Fibroblast of lung (primary cell): ENCODE results near the gene NUP93. TPM values are rescaled to one million over a fixed set of nuclear protein-coding genes. Genes with fewer than 3 reads are reported as not detected.

Experiments
- DNase-seq, 2 donors: peaks; one replicate each; pipeline versions ENCODE4 v3.0.0 to v3.0.0-alpha.2; 2010; ENCODE audit warnings: low read depth in 2 of 2
- H2AFZ ChIP-seq: 2 replicates; pipeline ENCODE4 v1.5.1; 2012; ENCODE audit warnings: low read length, control low read depth, inconsistent platforms
- H3K27ac ChIP-seq: 2 replicates; pipeline ENCODE4 v1.5.1; 2011; ENCODE audit warnings: low read length, control low read depth; ENCODE audit not compliant: insufficient read depth
- H3K27me3 ChIP-seq: 2 replicates; pipeline ENCODE4 v1.5.1; 2011; ENCODE audit warnings: mild to moderate bottlenecking, low read length; ENCODE audit not compliant: control insufficient read depth, insufficient read depth
- H3K36me3 ChIP-seq: 2 replicates; pipeline ENCODE4 v1.5.1; 2011; ENCODE audit warnings: low read length; ENCODE audit not compliant: control insufficient read depth, insufficient read depth
- H3K4me1 ChIP-seq: 2 replicates; pipeline ENCODE4 v1.5.1; 2011; ENCODE audit warnings: low read length; ENCODE audit not compliant: control insufficient read depth, insufficient read depth; ENCODE audit errors: extremely low read depth
- H3K4me2 ChIP-seq: 2 replicates; pipeline ENCODE4 v1.5.1; 2011; ENCODE audit warnings: low read length, control low read depth; ENCODE audit not compliant: insufficient read depth; ENCODE audit errors: extremely low read depth
- H3K4me3 ChIP-seq, 4 experiments: fragments of 200-600 bp in 1 of 4; sonication (generic) in 1 of 4; replicated peaks in 1 of 4; 2 replicates each; pipeline ENCODE4 v1.5.1; 2011 to 2016; ENCODE audit warnings: low read length in 4 of 4, low read depth in 3 of 4, mild to moderate bottlenecking in 3 of 4, control low read depth in 2 of 4, inconsistent platforms in 1 of 4, mixed read lengths in 1 of 4; ENCODE audit not compliant: insufficient read depth in 1 of 4; ENCODE audit errors: control extremely low read depth in 1 of 4
- H3K79me2 ChIP-seq: 2 replicates; pipeline ENCODE4 v1.5.1; 2012; ENCODE audit warnings: mild to moderate bottlenecking, low read length, inconsistent platforms; ENCODE audit not compliant: control insufficient read depth, insufficient read depth
- H3K9ac ChIP-seq: 2 replicates; pipeline ENCODE4 v1.5.1; 2011; ENCODE audit warnings: mild to moderate bottlenecking, low read length, control low read depth; ENCODE audit not compliant: insufficient read depth
- H3K9me3 ChIP-seq: 2 replicates; pipeline ENCODE4 v1.5.1; 2012; ENCODE audit warnings: low read depth, low read length; ENCODE audit not compliant: control insufficient read depth, insufficient read depth
- H4K20me1 ChIP-seq: 2 replicates; pipeline ENCODE4 v1.5.1; 2011; ENCODE audit warnings: low read length; ENCODE audit not compliant: control insufficient read depth, insufficient read depth; ENCODE audit errors: extremely low read depth
- EZH2 ChIP-seq: IDR thresholded peaks from 2 replicates; pipeline ENCODE4 v1.5.1; 2012; ENCODE audit warnings: low read length, control low read depth, mild to moderate bottlenecking; ENCODE audit errors: missing control alignments
- polyA plus RNA-seq, 2 donors: library from polyadenylated mRNA; depleted of rRNA in 1 of 2; stranded (reverse) in 1 of 2; unstranded in 1 of 2; fragments of >200 nt; gene quantifications; 2 replicates each; pipeline ENCODE4 v1.2.1, GENCODE V29; 2011 to 2012; ENCODE audit warnings: missing spikeins in 1 of 2
- total RNA-seq: library from RNA; depleted of rRNA; stranded (reverse); fragments of >200 nt; gene quantifications from 2 replicates; pipeline ENCODE4 v1.2.1, GENCODE V29; 2014
- TF ChIP-seq, protein P1 (sequence below), 2 donors: IDR thresholded peaks in 1 of 2; conservative IDR thresholded peaks in 1 of 2; 1 replicate in 1 of 2; 2 replicates in 1 of 2; pipeline ENCODE4 v1.5.1; 2011 to 2012; ENCODE audit warnings: low read length in 2 of 2, control low read depth in 1 of 2, inconsistent platforms in 1 of 2, low read depth in 1 of 2, mild to moderate bottlenecking in 1 of 2

NUP93 gene
- total and polyA plus RNA-seq, 2 donors (not counting 1 experiment from before 2014, with no cell fraction given) = 37.6 to 42.9 TPM

DNA sequence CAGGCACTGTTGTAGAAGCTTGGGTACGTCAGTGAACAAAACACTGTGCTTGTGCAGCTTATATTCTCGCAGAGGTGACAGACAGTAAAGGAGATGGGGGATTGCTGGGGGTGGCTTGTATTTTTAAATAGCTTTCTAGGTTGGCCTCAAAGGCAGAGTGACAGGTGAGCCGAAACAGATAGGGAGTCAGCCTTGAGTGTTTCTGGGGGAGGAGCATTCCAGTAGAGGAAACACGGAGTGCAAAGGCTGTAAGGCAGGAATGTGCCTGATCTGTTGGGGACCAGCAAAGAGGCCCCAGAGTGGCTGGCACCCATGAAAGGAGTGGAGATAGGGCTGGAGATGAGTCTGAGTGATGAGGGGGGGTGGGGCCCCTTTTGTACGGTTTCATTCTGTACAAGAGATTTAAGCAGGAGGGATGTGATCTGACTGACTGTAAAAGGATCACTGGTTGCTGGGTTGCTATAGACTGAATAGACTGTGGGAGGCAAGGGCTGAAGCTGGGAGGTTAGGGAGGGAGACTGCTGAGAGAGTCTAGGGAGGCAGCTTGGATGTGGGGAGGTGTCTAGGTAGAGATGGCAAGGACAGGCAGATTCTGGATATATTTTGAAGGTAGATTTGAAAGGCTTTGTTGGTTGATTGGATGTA is 15.2 kb downstream of the NUP93 start:
- Histone ChIP-seq H3K4me1 (peaks cover 17% of the 10 kb centered on the region), H3K79me2 (peaks cover 33% of the 10 kb centered on the region)
- DNase-seq = no peak

GRCh38 chr16:56747486-56748045 is 17.6 kb downstream of the NUP93 start:
- peaks cover 2% of the 10 kb centered on the region for H3K36me3 ChIP-seq
- H3K27ac ChIP-seq = no peak overlapping the region
- H3K9me3 ChIP-seq = no peaks in the 10 kb centered on the region
- no peak overlapping the region for H2AFZ ChIP-seq
- H3K4me2 ChIP-seq = no peak overlapping the region
- peak in 1 of 2 donors; percentile 73 for DNase-seq
- no peak overlapping the region for H3K9ac ChIP-seq
- H3K27me3 ChIP-seq = no peaks in the 10 kb centered on the region
- no peak overlapping the region for H3K4me3 ChIP-seq
- peaks cover 32% of the 10 kb centered on the region for H3K79me2 ChIP-seq
- H3K4me1 ChIP-seq = peaks cover 12% of the 10 kb centered on the region
- H4K20me1 ChIP-seq = no peaks in the 10 kb centered on the region
- TF ChIP-seq, protein P1, sequence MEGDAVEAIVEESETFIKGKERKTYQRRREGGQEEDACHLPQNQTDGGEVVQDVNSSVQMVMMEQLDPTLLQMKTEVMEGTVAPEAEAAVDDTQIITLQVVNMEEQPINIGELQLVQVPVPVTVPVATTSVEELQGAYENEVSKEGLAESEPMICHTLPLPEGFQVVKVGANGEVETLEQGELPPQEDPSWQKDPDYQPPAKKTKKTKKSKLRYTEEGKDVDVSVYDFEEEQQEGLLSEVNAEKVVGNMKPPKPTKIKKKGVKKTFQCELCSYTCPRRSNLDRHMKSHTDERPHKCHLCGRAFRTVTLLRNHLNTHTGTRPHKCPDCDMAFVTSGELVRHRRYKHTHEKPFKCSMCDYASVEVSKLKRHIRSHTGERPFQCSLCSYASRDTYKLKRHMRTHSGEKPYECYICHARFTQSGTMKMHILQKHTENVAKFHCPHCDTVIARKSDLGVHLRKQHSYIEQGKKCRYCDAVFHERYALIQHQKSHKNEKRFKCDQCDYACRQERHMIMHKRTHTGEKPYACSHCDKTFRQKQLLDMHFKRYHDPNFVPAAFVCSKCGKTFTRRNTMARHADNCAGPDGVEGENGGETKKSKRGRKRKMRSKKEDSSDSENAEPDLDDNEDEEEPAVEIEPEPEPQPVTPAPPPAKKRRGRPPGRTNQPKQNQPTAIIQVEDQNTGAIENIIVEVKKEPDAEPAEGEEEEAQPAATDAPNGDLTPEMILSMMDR (conservative IDR thresholded peaks at IDR 0.05 in 1 of 2, IDR thresholded peaks at IDR 0.05 in 1 of 2; ENCODE audit: low read depth in 1 of 2, low read length in 2 of 2) = no peak
- TF ChIP-seq EZH2 = no peak

More for the DNA sequence above, 15.2 kb downstream of the NUP93 start:
- Histone ChIP-seq H3K36me3 (no peaks in the 10 kb centered on the region), H3K27ac (no peak overlapping the region), H3K4me2 (no peak overlapping the region), H3K4me3 (no peak overlapping the region), H3K9me3 (no peaks in the 10 kb centered on the region), H2AFZ (no peak overlapping the region), H3K27me3 (no peaks in the 10 kb centered on the region), H3K9ac (no peak overlapping the region), H4K20me1 (no peaks in the 10 kb centered on the region)
- TF ChIP-seq, protein P1 (conservative IDR thresholded peaks at IDR 0.05 in 1 of 2, IDR thresholded peaks at IDR 0.05 in 1 of 2; ENCODE audit: low read depth in 1 of 2, low read length in 2 of 2) = no peak
- TF ChIP-seq EZH2 = no peak

DNA sequence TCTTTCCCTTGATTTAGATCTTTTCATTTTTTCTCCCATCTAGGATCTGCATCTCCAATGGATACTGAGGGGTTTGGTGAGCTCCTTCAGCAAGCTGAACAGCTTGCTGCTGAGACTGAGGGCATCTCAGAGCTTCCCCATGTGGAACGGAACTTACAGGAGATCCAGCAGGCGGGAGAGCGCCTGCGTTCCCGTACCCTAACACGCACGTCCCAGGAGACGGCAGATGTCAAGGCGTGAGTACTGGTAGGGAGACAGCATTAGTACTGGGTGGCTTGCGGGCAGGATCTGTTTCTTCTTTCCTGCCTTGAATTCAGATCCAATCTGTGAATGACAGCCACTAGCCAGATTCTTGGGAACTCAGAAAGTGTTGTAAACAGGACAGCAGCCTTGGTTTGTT is 18.3 kb downstream of the NUP93 start:
- no peak overlapping the region for H3K9ac ChIP-seq
- H3K27ac ChIP-seq = no peak overlapping the region
- no peaks in the 10 kb centered on the region for H3K27me3 ChIP-seq
- no peaks in the 10 kb centered on the region for H3K9me3 ChIP-seq
- no peak for DNase-seq
- H3K79me2 ChIP-seq = peaks cover 31% of the 10 kb centered on the region
- TF ChIP-seq, protein P1 (conservative IDR thresholded peaks at IDR 0.05 in 1 of 2, IDR thresholded peaks at IDR 0.05 in 1 of 2; ENCODE audit: low read depth in 1 of 2, low read length in 2 of 2) = no peak
- TF ChIP-seq EZH2 = no peak
- peak overlapping the region; percentile 28 for H3K4me2 ChIP-seq
- no peak overlapping the region for H2AFZ ChIP-seq
- H3K4me3 ChIP-seq = no peak overlapping the region
- no peaks in the 10 kb centered on the region for H4K20me1 ChIP-seq
- peaks cover 2% of the 10 kb centered on the region for H3K36me3 ChIP-seq
- peaks cover 12% of the 10 kb centered on the region for H3K4me1 ChIP-seq
